ENCODE data around the gene RIPOR3. TPM values are rescaled to one million over a fixed set of nuclear protein-coding genes. Genes with fewer than 3 reads are reported as not detected.
A peak's percentile ranks its signal among the peaks of the same experiment; 100 is the strongest.

RIPOR3 gene
- total and polyA plus RNA-seq, 9 of the 15 experiments (the other 6 are each of a cell fraction or from before 2014, with no cell fraction given), result 3.3 to 62.7 (median 21.4) TPM

- TF ChIP-seq NKRF (IDR thresholded peaks at IDR 0.05; ENCODE audit: borderline replicate concordance) (no peak), ARID4B (CRISPR knock-in tag; IDR thresholded peaks at IDR 0.05) (no peak), XRCC5 (IDR thresholded peaks at IDR 0.05; ENCODE audit: low read depth, low read length) (no peak), HES1 (IDR thresholded peaks at IDR 0.05; ENCODE audit: low read depth) (no peak), ZNF277 (CRISPR knock-in tag; IDR thresholded peaks at IDR 0.05; ENCODE audit: borderline replicate concordance) (no peak), ZNF639 (CRISPR knock-in tag; conservative IDR thresholded peaks at IDR 0.05 in 1 of 2, IDR thresholded peaks at IDR 0.05 in 1 of 2) (no peak), NEUROD1 (IDR thresholded peaks at IDR 0.05; ENCODE audit: borderline replicate concordance, low read depth, low read length, partially characterized antibody) (no peak), SMARCA5 (IDR thresholded peaks at IDR 0.05) (no peak), SAFB (IDR thresholded peaks at IDR 0.05; ENCODE audit: borderline replicate concordance, low read depth, low read length) (no peak), CREBBP (IDR thresholded peaks at IDR 0.05; ENCODE audit: low read depth, low read length) (no peak), ARNT (IDR thresholded peaks at IDR 0.05) (no peak), HNRNPUL1 (IDR thresholded peaks at IDR 0.05; ENCODE audit: low read length) (no peak), STAG1 (CRISPR knock-in tag; IDR thresholded peaks at IDR 0.05; ENCODE audit: borderline replicate concordance) (no peak), TEAD1 (CRISPR knock-in tag; IDR thresholded peaks at IDR 0.05) (no peak), SIN3B (IDR thresholded peaks at IDR 0.05; ENCODE audit: low read depth) (no peak), CEBPG (CRISPR knock-in tag; IDR thresholded peaks at IDR 0.05) (no peak), CEBPG (tag; conservative IDR thresholded peaks at IDR 0.05 in 1 of 2, IDR thresholded peaks at IDR 0.05 in 1 of 2) (peak; percentile 70 to 79)
These were observed 19.2 kb upstream of the RIPOR3 start (continued) for GRCh38 chr20:50710492-50711063.

All from K562 (cell line).